OCI-LY7 (cell line): ENCODE results near the gene DCAF8L2.

Experiments
- EZH2phosphoT487 ChIP-seq: fragments of 200-600 bp; sonication (generic); IDR thresholded peaks from 2 replicates; pipeline ENCODE4 v1.6.1; 2018; ENCODE audit warnings: low read depth, borderline replicate concordance, mild to moderate bottlenecking, mixed run types, antibody characterized with exemption, low read length, moderate library complexity, mixed read lengths
- TF ChIP-seq, protein P1 (sequence below): fragments of 200-600 bp; sonication (generic); conservative IDR thresholded peaks from 2 replicates; pipeline ENCODE4 v1.5.1; 2014; ENCODE audit warnings: mild to moderate bottlenecking, antibody characterized with exemption, low read length, moderate library complexity, mixed read lengths

DNA sequence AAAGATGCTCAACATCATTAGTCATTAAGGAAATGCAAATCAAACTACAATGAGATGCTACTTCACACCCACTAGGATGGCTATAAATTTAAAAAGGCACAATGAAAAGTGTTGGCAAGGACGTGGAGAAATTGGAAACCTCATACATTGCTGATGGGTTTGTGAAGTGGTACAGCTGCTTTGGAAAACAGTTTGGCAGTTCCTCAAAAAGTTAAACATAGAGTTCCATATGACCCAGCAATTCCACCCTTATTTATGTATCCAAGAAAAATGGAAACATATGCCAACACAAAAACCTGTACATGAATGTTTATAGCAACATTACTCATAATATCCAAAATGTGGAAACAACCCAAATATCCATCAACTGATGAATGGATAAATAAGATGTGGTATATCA lies 116.4 kb downstream of the DCAF8L2 start:
- TF ChIP-seq, protein P1, sequence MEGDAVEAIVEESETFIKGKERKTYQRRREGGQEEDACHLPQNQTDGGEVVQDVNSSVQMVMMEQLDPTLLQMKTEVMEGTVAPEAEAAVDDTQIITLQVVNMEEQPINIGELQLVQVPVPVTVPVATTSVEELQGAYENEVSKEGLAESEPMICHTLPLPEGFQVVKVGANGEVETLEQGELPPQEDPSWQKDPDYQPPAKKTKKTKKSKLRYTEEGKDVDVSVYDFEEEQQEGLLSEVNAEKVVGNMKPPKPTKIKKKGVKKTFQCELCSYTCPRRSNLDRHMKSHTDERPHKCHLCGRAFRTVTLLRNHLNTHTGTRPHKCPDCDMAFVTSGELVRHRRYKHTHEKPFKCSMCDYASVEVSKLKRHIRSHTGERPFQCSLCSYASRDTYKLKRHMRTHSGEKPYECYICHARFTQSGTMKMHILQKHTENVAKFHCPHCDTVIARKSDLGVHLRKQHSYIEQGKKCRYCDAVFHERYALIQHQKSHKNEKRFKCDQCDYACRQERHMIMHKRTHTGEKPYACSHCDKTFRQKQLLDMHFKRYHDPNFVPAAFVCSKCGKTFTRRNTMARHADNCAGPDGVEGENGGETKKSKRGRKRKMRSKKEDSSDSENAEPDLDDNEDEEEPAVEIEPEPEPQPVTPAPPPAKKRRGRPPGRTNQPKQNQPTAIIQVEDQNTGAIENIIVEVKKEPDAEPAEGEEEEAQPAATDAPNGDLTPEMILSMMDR = no peak
- no peak for TF ChIP-seq EZH2phosphoT487
